ENCODE data around the gene CNNM3. TPM values are rescaled to one million over a fixed set of nuclear protein-coding genes. Genes with fewer than 3 reads are reported as not detected.
"Not testable (repeated sequence)": the region's sequence is repeated elsewhere in the genome, so short reads cannot be mapped to it uniquely, and the experiment has no call there.

CNNM3 gene
- polyA plus RNA-seq, 1 donor from 2014 or later = 3.5 TPM

GRCh38 chr2:96789245-96789617 lies 26.8 kb upstream of the CNNM3 start:
- peaks cover 4 to 8% (median 6%) of the 10 kb centered on the region in 3 donors for H3K4me1 Mint-ChIP-seq
- no peaks in the 10 kb centered on the region for H3K9me3 Mint-ChIP-seq
- H3K27ac Mint-ChIP-seq = no peak overlapping the region
- no peak overlapping the region for H3K4me3 Mint-ChIP-seq
- H3K36me3 Mint-ChIP-seq = peaks cover 2% of the 10 kb centered on the region
- no peaks in the 10 kb centered on the region for H3K27me3 Mint-ChIP-seq

GRCh38 chr2:96792772-96793749 lies 23.0 kb upstream of the CNNM3 start:
- H3K27ac Mint-ChIP-seq = peak overlapping the region in 1 of 3 donors; percentile 5
- H3K27me3 Mint-ChIP-seq = no peaks in the 10 kb centered on the region
- no peaks in the 10 kb centered on the region for H3K9me3 Mint-ChIP-seq
- H3K4me3 Mint-ChIP-seq = peak overlapping the region in 1 of 4 donors; percentile 43
- peaks cover 2% of the 10 kb centered on the region for H3K36me3 Mint-ChIP-seq
- H3K4me1 Mint-ChIP-seq = peaks cover 2 to 8% (median 7%) of the 10 kb centered on the region in 3 donors

- H3K27ac Mint-ChIP-seq = peak overlapping the region in 1 of 3 donors; percentile 57
- H3K27me3 Mint-ChIP-seq = no peaks in the 10 kb centered on the region
- H3K9me3 Mint-ChIP-seq = no peaks in the 10 kb centered on the region
- H3K36me3 Mint-ChIP-seq = peaks cover 7% of the 10 kb centered on the region
- peaks cover 2 to 13% (median 7%) of the 10 kb centered on the region in 3 donors for H3K4me1 Mint-ChIP-seq
- H3K4me3 Mint-ChIP-seq = no peak overlapping the region
These were observed 21.0 kb upstream of the CNNM3 start for GRCh38 chr2:96795076-96795475.

GRCh38 chr2:96796497-96796896 lies 19.6 kb upstream of the CNNM3 start:
- not testable (repeated sequence) for H3K36me3 Mint-ChIP-seq, H3K9me3 Mint-ChIP-seq, H3K4me3 Mint-ChIP-seq, H3K27ac Mint-ChIP-seq, H3K27me3 Mint-ChIP-seq
- H3K4me1 Mint-ChIP-seq = peaks cover 2 to 13% (median 7%) of the 10 kb centered on the region in 3 donors

GRCh38 chr2:96797066-96797625 lies 18.9 kb upstream of the CNNM3 start:
- peaks cover 2 to 13% (median 7%) of the 10 kb centered on the region in 3 donors for H3K4me1 Mint-ChIP-seq
- no peak overlapping the region for H3K27ac Mint-ChIP-seq
- H3K4me3 Mint-ChIP-seq = no peak overlapping the region
- no peaks in the 10 kb centered on the region for H3K27me3 Mint-ChIP-seq
- H3K36me3 Mint-ChIP-seq = peaks cover 7% of the 10 kb centered on the region
- H3K9me3 Mint-ChIP-seq = no peaks in the 10 kb centered on the region

GRCh38 chr2:96798733-96799622 lies 17.1 kb upstream of the CNNM3 start:
- Mint-ChIP-seq H3K27me3 (no peaks in the 10 kb centered on the region), H3K4me1 (peaks cover 0 to 13% (median 4%) of the 10 kb centered on the region in 3 donors), H3K9me3 (no peaks in the 10 kb centered on the region), H3K36me3 (peaks cover 6% of the 10 kb centered on the region), H3K4me3 (no peak overlapping the region), H3K27ac (peak overlapping the region; percentile 60 to 89 (median 65))

GRCh38 chr2:96799623-96799935 lies 16.5 kb upstream of the CNNM3 start:
- Mint-ChIP-seq H3K27me3 (no peaks in the 10 kb centered on the region), H3K27ac (peak overlapping the region in 1 of 3 donors; percentile 89), H3K4me1 (peaks cover 0 to 8% (median 3%) of the 10 kb centered on the region in 3 donors), H3K4me3 (no peak overlapping the region), H3K9me3 (no peaks in the 10 kb centered on the region), H3K36me3 (peaks cover 6% of the 10 kb centered on the region)

- Mint-ChIP-seq H3K9me3 (no peaks in the 10 kb centered on the region), H3K27me3 (no peaks in the 10 kb centered on the region), H3K4me3 (no peak overlapping the region), H3K4me1 (peaks cover 0 to 9% (median 5%) of the 10 kb centered on the region in 3 donors), H3K27ac (peak overlapping the region in 1 of 3 donors; percentile 89), H3K36me3 (peaks cover 6% of the 10 kb centered on the region)
These were observed 15.7 kb upstream of the CNNM3 start for GRCh38 chr2:96800061-96801004.

- Mint-ChIP-seq H3K36me3 (peaks cover 6% of the 10 kb centered on the region), H3K4me1 (peaks cover 2 to 10% (median 7%) of the 10 kb centered on the region in 3 donors), H3K9me3 (no peaks in the 10 kb centered on the region), H3K27ac (no peak overlapping the region), H3K4me3 (no peak overlapping the region), H3K27me3 (no peaks in the 10 kb centered on the region)
These were observed 14.9 kb upstream of the CNNM3 start for GRCh38 chr2:96801005-96801785.

GRCh38 chr2:96801786-96802595 lies 14.1 kb upstream of the CNNM3 start:
- Mint-ChIP-seq H3K36me3 (peaks cover 14% of the 10 kb centered on the region), H3K9me3 (no peaks in the 10 kb centered on the region), H3K27me3 (no peaks in the 10 kb centered on the region), H3K27ac (no peak overlapping the region), H3K4me1 (peaks cover 8 to 17% (median 15%) of the 10 kb centered on the region in 3 donors), H3K4me3 (no peak overlapping the region)

GRCh38 chr2:96802721-96803120 lies 13.3 kb upstream of the CNNM3 start:
- H3K27ac Mint-ChIP-seq = no peak overlapping the region
- H3K4me3 Mint-ChIP-seq = no peak overlapping the region
- peaks cover 10 to 19% (median 18%) of the 10 kb centered on the region in 3 donors for H3K4me1 Mint-ChIP-seq
- H3K36me3 Mint-ChIP-seq = peaks cover 14% of the 10 kb centered on the region
- no peaks in the 10 kb centered on the region for H3K27me3 Mint-ChIP-seq
- H3K9me3 Mint-ChIP-seq = no peaks in the 10 kb centered on the region

GRCh38 chr2:96804986-96805385 lies 11.1 kb upstream of the CNNM3 start:
- no peaks in the 10 kb centered on the region for H3K9me3 Mint-ChIP-seq
- H3K4me3 Mint-ChIP-seq = no peak overlapping the region

GRCh38 chr2:96805946-96806345 lies 10.1 kb upstream of the CNNM3 start:
- H3K36me3 Mint-ChIP-seq, H3K9me3 Mint-ChIP-seq, H3K27me3 Mint-ChIP-seq: not testable (repeated sequence)
- Mint-ChIP-seq H3K27ac (peak overlapping the region; percentile 98 to 99 (median 99)), H3K4me3 (peak overlapping the region in 3 of 4 donors; percentile 93 to 97 (median 95)), H3K4me1 (peaks cover 14 to 21% (median 15%) of the 10 kb centered on the region in 3 donors)

More at GRCh38 chr2:96804986-96805385, 11.1 kb upstream of the CNNM3 start:
- H3K36me3 Mint-ChIP-seq = peaks cover 8% of the 10 kb centered on the region
- peak overlapping the region in 2 of 3 donors; percentile 22 to 73 for H3K27ac Mint-ChIP-seq
- no peaks in the 10 kb centered on the region for H3K27me3 Mint-ChIP-seq
- peaks cover 14 to 21% (median 15%) of the 10 kb centered on the region in 3 donors for H3K4me1 Mint-ChIP-seq

All from IgD-negative memory B cell (primary cell).